Mammary epithelial cell (primary cell): Measurements from ENCODE around the gene GOT1.

Experiments used
- CTCF ChIP-seq, 2 donors: IDR thresholded peaks in 1 of 2; conservative IDR thresholded peaks in 1 of 2; 2 replicates each; pipeline ENCODE4 v1.5.1; 2011 to 2012; ENCODE audit warnings: inconsistent platforms in 2 of 2, low read length in 2 of 2, mild to moderate bottlenecking in 2 of 2, control low read depth in 1 of 2, low read depth in 1 of 2; ENCODE audit not compliant: insufficient read depth in 1 of 2; ENCODE audit errors: extremely low read depth in 1 of 2
- EZH2 ChIP-seq: IDR thresholded peaks from 2 replicates; pipeline ENCODE4 v1.6.1; 2012; ENCODE audit warnings: low read length, inconsistent platforms, borderline replicate concordance

GRCh38 chr10:99466632-99467223 is 36.3 kb upstream of the GOT1 start:
- TF ChIP-seq CTCF (conservative IDR thresholded peaks at IDR 0.05 in 1 of 2, IDR thresholded peaks at IDR 0.05 in 1 of 2; ENCODE audit: extremely low read depth in 1 of 2, insufficient read depth in 1 of 2, low read depth in 1 of 2, low read length in 2 of 2) (no peak), EZH2 (no peak)
